Measurements from ENCODE around the gene PAGE2.
"Not testable (repeated sequence)": the region's sequence is repeated elsewhere in the genome, so short reads cannot be mapped to it uniquely, and the experiment has no call there.

Gene PAGE2

GRCh38 chrX:55140800-55141199, 52.0 kb downstream of the PAGE2 start:
- not testable (repeated sequence) for H3K4me1 ChIP-seq (ENCODE audit: insufficient read depth, low read length); H3K27me3 ChIP-seq (ENCODE audit: insufficient read depth, low read length); H3K9me3 ChIP-seq (ENCODE audit: low read length); H3K36me3 ChIP-seq (ENCODE audit: insufficient read depth, low read length); H3K4me3 ChIP-seq (ENCODE audit: low read length); H2AFZ ChIP-seq (ENCODE audit: low read depth, low read length)
